Measurements from ENCODE around the gene ERVFRD-1.

GRCh38 chr6:11085758-11086435 lies 25.6 kb downstream of the ERVFRD-1 start:
- TF ChIP-seq EZH2phosphoT487 (IDR thresholded peaks at IDR 0.05; ENCODE audit: insufficient read depth, low read depth) (no peak), EZH2 (IDR thresholded peaks at IDR 0.05; ENCODE audit: insufficient read depth, poor library complexity, severe bottlenecking) (no peak)

Measured in GM23248 (cell line).